Endothelial cell of umbilical vein (primary cell): ENCODE results near the gene PPP1R9A. TPM values are rescaled to one million over a fixed set of nuclear protein-coding genes. Genes with fewer than 3 reads are reported as not detected.

Experiments
- BruUV-seq: library from RNA; stranded (reverse); fragments of 400-500 nt; replicated peaks from 2 replicates; lab custom pipeline; 2021; lab: Mats Ljungman, UMichigan
- CTCF ChIA-PET: fragments of 300-600, 350-600 bp; sonication (Branson Sonifier 250); formaldehyde crosslinking; loops from one replicate; lab custom pipeline; 2021; ENCODE audit warnings: antibody characterized with exemption, inconsistent platforms; lab: Charles Lee
- POLR2A ChIA-PET: fragments of 300-600, 350-600 bp; sonication (Branson Sonifier 250); formaldehyde crosslinking; loops from one replicate; lab custom pipeline; 2021; ENCODE audit warnings: antibody characterized with exemption, inconsistent platforms; lab: Charles Lee
- DNase-seq: peaks from one replicate; pipeline ENCODE4 v3.0.0-alpha.2; 2011; ENCODE audit warnings: low read depth, low spot score
- FAIRE-seq: peaks from 2 replicates; lab custom pipeline; 2011; peaks lifted over from hg19 to GRCh38; lab: Jason Lieb, UNC
- H2AFZ ChIP-seq: 2 replicates; pipeline ENCODE4 v1.6.0; 2012; ENCODE audit warnings: low read depth, low read length, control low read depth, inconsistent platforms
- H3K27ac ChIP-seq: 2 replicates; pipeline ENCODE4 v1.5.1; 2011; ENCODE audit warnings: low read depth, mild to moderate bottlenecking, control low read depth, low read length, moderate library complexity; ENCODE audit not compliant: insufficient read depth
- H3K27me3 ChIP-seq, 2 experiments: 2 replicates each; pipeline versions ENCODE4 v1.6.0 to v1.6.1; 2011; ENCODE audit warnings: low read length in 2 of 2, mixed read lengths in 1 of 2; ENCODE audit not compliant: control insufficient read depth in 2 of 2, insufficient read depth in 2 of 2
- H3K36me3 ChIP-seq, 2 experiments: 2 replicates in 1 of 2; 3 replicates in 1 of 2; pipeline ENCODE4 v1.5.1; 2011; ENCODE audit warnings: low read length in 2 of 2, mild to moderate bottlenecking in 1 of 2, moderate library complexity in 1 of 2; ENCODE audit not compliant: control insufficient read depth in 2 of 2, insufficient read depth in 2 of 2; ENCODE audit errors: extremely low read depth in 1 of 2
- H3K4me1 ChIP-seq: 3 replicates; pipeline ENCODE4 v1.5.1; 2011; ENCODE audit warnings: mild to moderate bottlenecking, low read length; ENCODE audit not compliant: control insufficient read depth, insufficient read depth; ENCODE audit errors: extremely low read depth
- H3K4me2 ChIP-seq: 2 replicates; pipeline ENCODE4 v1.6.1; 2011; ENCODE audit warnings: low read length, control low read depth, mixed read lengths; ENCODE audit not compliant: insufficient read depth
- H3K4me3 ChIP-seq, 3 experiments: fragments of 200-600 bp in 1 of 3; sonication (generic), shearing (Covaris generic) in 1 of 3; replicated peaks in 1 of 3; 2 replicates each; pipeline ENCODE4 v1.5.1; 2011 to 2016; ENCODE audit warnings: control low read depth in 3 of 3, low read length in 3 of 3, mild to moderate bottlenecking in 2 of 3, inconsistent platforms in 1 of 3, low read depth in 1 of 3, moderate library complexity in 1 of 3; ENCODE audit not compliant: insufficient read depth in 1 of 3
- H3K79me2 ChIP-seq: 2 replicates; pipeline ENCODE4 v1.6.0; 2012; ENCODE audit warnings: low read length, inconsistent platforms; ENCODE audit not compliant: control insufficient read depth, insufficient read depth
- H3K9ac ChIP-seq: replicated peaks from 2 replicates; pipeline ENCODE3; 2011; ENCODE audit warnings: low read length, control low read depth; ENCODE audit not compliant: insufficient read depth; ENCODE audit errors: extremely low read depth
- H3K9me1 ChIP-seq: replicated peaks from 3 replicates; pipeline ENCODE4 v1.6.0; 2011; ENCODE audit warnings: mild to moderate bottlenecking, low read length; ENCODE audit not compliant: control insufficient read depth, insufficient read depth; ENCODE audit errors: extremely low read depth
- H3K9me3 ChIP-seq: replicated peaks from 2 replicates; pipeline ENCODE4 v1.5.1; 2012; ENCODE audit warnings: low read length, inconsistent platforms; ENCODE audit not compliant: control insufficient read depth, insufficient read depth
- H4K20me1 ChIP-seq: replicated peaks from 2 replicates; pipeline ENCODE3; 2011; ENCODE audit warnings: mild to moderate bottlenecking, low read length; ENCODE audit not compliant: control insufficient read depth, insufficient read depth; ENCODE audit errors: extremely low read depth
- CTCF ChIP-seq, 2 donors: IDR thresholded peaks; 1 replicate in 1 of 2; 2 replicates in 1 of 2; pipeline ENCODE4 v1.5.1; 2011; ENCODE audit warnings: low read length in 2 of 2, mild to moderate bottlenecking in 2 of 2, moderate library complexity in 2 of 2, control low read depth in 1 of 2, inconsistent platforms in 1 of 2, low read depth in 1 of 2; ENCODE audit not compliant: insufficient read depth in 1 of 2; ENCODE audit errors: extremely low read depth in 1 of 2
- EZH2 ChIP-seq: IDR thresholded peaks from 2 replicates; pipeline ENCODE4 v1.6.1; 2012; ENCODE audit warnings: borderline replicate concordance, low read depth, mild to moderate bottlenecking, moderate library complexity, low read length, inconsistent platforms; ENCODE audit not compliant: severe bottlenecking
- FOS ChIP-seq: IDR thresholded peaks from 2 replicates; pipeline ENCODE4 v1.6.1; 2011; ENCODE audit warnings: mild to moderate bottlenecking, low read length, moderate library complexity, borderline replicate concordance; ENCODE audit not compliant: insufficient read depth
- GATA2 ChIP-seq: IDR thresholded peaks from 2 replicates; pipeline ENCODE4 v1.7.0; 2011; ENCODE audit warnings: low read depth, mild to moderate bottlenecking, moderate library complexity, mixed read lengths, low read length; ENCODE audit not compliant: insufficient read length, insufficient read depth
- JUN ChIP-seq: IDR thresholded peaks from 2 replicates; pipeline ENCODE4 v1.6.1; 2011; ENCODE audit warnings: borderline replicate concordance, low read depth; ENCODE audit not compliant: insufficient read length, insufficient read depth
- MAX ChIP-seq: IDR thresholded peaks from 2 replicates; pipeline ENCODE4 v1.6.1; 2011; ENCODE audit not compliant: insufficient read depth, insufficient read length
- MYC ChIP-seq: IDR thresholded peaks from one replicate; pipeline ENCODE4 v1.6.1; 2011; ENCODE audit warnings: mild to moderate bottlenecking, low read depth, low read length
- POLR2A ChIP-seq: IDR thresholded peaks from 2 replicates; pipeline ENCODE4 v1.6.1; 2012; ENCODE audit warnings: low read depth, mild to moderate bottlenecking, control low read depth, low read length
- POLR2AphosphoS5 ChIP-seq: IDR thresholded peaks from 2 replicates; pipeline ENCODE4 v1.6.1; 2012; ENCODE audit warnings: low read depth, mild to moderate bottlenecking, control low read depth, low read length, moderate library complexity; ENCODE audit not compliant: insufficient read depth
- dilution Hi-C: fragments of 300-500 bp; cut with MboI; formaldehyde crosslinking; loops from one replicate; pipeline ENCODE4 v1.15.0; 2019; ENCODE audit warnings: low sequenced_read_pairs; ENCODE audit not compliant: extremely low pct_ligation_motif_present
- intact Hi-C: fragments of 100-400 bp; cut with micrococcal nuclease; formaldehyde crosslinking; loops from one replicate; pipeline ENCODE4 v1.10.0; 2022
- polyA plus RNA-seq, 4 experiments: library from polyadenylated mRNA; depleted of rRNA in 3 of 4; stranded (reverse) in 3 of 4; unstranded in 1 of 4; fragments of >200 nt; gene quantifications; 2 replicates each; pipeline versions ENCODE4 v1.2.1 to v1.2.3, GENCODE V29; 2011 to 2012; ENCODE audit warnings: missing spikeins in 1 of 4
- total RNA-seq: library from RNA; stranded (reverse); gene quantifications from 2 replicates; pipeline ENCODE4 v1.2.3, GENCODE V29; 2021

Gene PPP1R9A
- total and polyA plus RNA-seq, 2 donors (not counting 3 experiments of a cell fraction or from before 2014, with no cell fraction given), result 0.50 to 3.0 TPM

- TF ChIP-seq POLR2AphosphoS5 (no peak), MYC (no peak), JUN (no peak), GATA2 (no peak), CTCF (IDR thresholded peaks at IDR 0.05; ENCODE audit: extremely low read depth in 1 of 2, insufficient read depth in 1 of 2, low read depth in 1 of 2, low read length in 2 of 2) (no peak), EZH2 (no peak), FOS (no peak), POLR2A (no peak), MAX (no peak)
- Histone ChIP-seq H3K4me1 (no peaks in the 10 kb centered on the region), H4K20me1 (no peaks in the 10 kb centered on the region), H3K4me2 (no peak overlapping the region), H3K36me3 (no peaks in the 10 kb centered on the region), H2AFZ (no peak overlapping the region), H3K9me1 (no peaks in the 10 kb centered on the region), H3K27me3 (no peaks in the 10 kb centered on the region), H3K9ac (no peak overlapping the region), H3K9me3 (no peaks in the 10 kb centered on the region), H3K79me2 (no peaks in the 10 kb centered on the region), H3K4me3 (no peak overlapping the region), H3K27ac (no peak overlapping the region)
- CTCF ChIA-PET, result no interaction called here
- FAIRE-seq (no peak), DNase-seq (no peak)
- POLR2A ChIA-PET, result no interaction called here
- intact Hi-C loops, result loop anchor here (1.0 kb wide), 1 partner anchor 8 kb away; the partner anchor contains the start of gene PON1
- dilution Hi-C loops, result no loop called here
- BruUV-seq, result no TSS peak
Measured at GRCh38 chr7:95316588-95316987, 409.2 kb downstream of the PPP1R9A start.
